HG03442 (cell line): ENCODE results near the gene ZBTB7B.
A peak's percentile ranks its signal among the peaks of the same experiment; 100 is the strongest.

Source experiments
- ATAC-seq: cut with Tn5 transposase; IDR thresholded peaks from one replicate; pipeline ENCODE4 v1.9.1; 2021; ENCODE audit warnings: mild to moderate bottlenecking, moderate library complexity; ENCODE audit not compliant: unreplicated experiment

Gene ZBTB7B

DNA sequence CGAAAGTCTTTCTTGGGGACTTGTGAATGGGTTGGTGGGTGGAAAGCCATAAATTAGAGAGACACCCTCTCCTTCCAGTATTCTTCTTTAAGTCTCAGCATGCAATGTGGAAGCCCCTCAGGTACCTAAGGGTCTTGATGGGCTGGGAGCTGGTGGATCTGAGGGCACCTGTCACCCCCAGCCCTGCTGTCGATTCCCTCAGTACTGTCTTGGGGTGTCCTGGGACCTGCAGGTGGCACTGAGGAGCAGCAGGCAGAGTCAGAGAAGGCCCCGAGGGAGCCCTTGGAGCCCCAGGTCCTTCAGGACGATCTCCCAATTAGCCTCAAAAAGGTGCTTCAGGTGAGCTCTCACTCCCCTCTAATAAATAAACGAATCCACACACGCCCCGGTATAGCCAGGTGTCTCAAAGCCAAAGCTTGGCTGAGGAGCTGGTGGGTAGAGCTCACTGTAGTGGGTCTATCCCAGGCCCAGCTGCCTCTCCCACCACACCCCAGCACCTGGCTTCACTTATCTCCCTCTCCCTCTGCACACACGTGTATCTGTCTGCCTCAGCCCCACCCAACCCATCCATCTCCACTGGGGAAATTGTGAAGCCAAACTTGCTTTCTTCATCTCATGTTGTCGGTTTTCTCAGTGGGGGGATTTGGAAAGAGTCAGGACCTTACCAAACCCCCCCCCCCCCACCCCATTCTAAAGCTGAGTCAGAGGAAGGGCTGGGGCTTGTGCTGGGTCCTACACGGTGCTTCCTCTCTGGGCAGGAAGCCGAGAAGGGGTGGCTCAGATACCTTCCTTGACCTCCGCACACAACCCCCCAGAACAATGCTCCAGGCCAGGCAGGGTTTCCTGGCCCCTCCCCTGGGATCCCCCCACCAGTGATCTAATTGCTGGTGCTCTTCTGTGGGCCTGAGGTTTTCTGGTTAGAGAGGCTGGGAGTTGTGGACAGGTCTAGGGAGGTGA, 50.1 kb downstream of the ZBTB7B start:
- ATAC-seq: no peak

- ATAC-seq: no peak
Observed at GRCh38 chr1:155053531-155054105, 51.0 kb downstream of the ZBTB7B start.

DNA sequence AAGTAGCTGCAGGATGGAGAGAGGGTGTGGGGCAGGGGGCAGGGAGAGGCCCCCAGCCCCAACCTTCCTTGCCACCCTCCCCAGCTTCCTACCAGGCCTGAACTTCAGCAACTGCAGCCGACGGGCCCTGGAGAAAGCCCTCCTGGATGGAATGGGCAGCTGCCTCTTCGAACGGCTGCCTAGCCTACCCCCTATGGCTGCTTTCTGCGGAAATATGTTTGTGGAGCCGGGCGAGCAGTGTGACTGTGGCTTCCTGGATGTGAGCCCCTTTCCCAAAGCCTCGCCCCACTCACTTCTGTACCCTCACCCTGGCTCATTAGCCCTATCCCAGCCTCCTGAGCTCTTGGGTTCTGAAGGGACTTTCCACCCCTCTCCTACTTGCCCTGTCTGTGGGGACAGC, 54.5 kb downstream of the ZBTB7B start:
- no peak for ATAC-seq

- ATAC-seq: no peak
Observed at GRCh38 chr1:155057788-155058211, 55.2 kb downstream of the ZBTB7B start.

DNA sequence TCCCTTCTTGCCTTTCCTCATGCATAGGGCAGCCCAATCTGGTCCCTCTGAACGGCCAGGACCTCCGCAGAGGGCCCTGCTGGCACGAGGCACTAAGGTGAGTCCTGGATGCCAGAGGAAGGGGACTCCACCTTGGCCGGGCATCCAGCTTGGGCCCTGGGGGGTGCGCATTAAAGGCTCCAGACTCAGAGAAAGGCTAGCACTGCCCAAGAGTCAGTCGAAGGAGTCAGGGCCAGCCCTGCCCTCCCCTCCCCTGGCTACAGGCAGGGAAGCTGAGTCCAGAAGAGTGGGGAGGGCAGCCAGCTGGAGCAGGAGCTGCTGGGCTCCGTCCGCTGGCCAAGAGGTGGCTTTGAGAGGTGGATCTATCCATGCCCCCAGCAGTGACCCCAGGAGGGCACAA, 58.1 kb downstream of the ZBTB7B start:
- no peak for ATAC-seq

- ATAC-seq: no peak
Observed at GRCh38 chr1:155061381-155062150, 59.0 kb downstream of the ZBTB7B start.

DNA sequence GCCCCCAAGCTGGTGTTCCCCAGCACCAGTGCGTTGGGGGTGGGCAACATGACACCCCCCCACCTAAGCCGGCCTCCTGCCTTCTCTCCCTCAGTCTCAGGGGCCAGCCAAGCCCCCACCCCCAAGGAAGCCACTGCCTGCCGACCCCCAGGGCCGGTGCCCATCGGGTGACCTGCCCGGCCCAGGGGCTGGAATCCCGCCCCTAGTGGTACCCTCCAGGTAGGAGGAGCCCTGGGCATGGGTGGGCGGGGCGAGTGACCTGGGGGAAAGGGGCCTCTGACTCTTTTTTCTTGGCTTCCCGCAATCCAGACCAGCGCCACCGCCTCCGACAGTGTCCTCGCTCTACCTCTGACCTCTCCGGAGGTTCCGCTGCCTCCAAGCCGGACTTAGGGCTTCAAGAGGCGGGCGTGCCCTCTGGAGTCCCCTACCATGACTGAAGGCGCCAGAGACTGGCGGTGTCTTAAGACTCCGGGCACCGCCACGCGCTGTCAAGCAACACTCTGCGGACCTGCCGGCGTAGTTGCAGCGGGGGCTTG, 59.6 kb downstream of the ZBTB7B start:
- no peak for ATAC-seq

DNA sequence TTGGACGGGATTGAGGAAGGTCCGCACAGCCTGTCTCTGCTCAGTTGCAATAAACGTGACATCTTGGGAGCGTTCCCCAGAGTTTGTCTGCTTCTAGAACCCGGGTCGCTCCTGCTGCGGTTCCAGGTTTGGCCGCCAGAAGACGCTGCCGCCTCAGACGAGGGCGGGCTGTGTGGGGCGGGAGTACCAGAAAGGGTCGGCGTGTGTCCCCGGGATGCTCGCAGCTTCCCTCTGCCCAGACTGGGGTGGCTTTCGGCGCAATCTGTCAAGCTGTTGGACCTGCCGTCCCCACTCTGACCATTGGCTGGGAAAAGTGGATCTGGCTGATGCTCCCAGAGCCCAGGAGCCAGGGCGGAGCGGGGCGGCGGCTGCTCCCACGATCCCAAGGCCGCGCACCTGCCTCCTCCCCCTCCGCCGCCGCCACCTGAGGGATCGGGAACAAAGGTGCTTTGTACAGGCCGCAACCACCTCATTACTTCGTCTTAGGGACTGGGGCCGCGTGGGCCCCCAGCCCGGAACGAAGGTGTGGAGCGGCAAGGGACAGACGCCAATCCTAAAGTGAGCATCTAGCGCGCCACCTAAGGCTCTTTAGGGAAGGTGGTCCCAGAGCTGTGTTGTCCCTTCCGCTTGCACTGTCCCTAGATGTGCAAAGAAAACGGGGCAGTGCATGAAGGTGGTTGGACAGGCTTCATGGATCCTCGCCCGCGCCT, 60.3 kb downstream of the ZBTB7B start:
- ATAC-seq: no peak

DNA sequence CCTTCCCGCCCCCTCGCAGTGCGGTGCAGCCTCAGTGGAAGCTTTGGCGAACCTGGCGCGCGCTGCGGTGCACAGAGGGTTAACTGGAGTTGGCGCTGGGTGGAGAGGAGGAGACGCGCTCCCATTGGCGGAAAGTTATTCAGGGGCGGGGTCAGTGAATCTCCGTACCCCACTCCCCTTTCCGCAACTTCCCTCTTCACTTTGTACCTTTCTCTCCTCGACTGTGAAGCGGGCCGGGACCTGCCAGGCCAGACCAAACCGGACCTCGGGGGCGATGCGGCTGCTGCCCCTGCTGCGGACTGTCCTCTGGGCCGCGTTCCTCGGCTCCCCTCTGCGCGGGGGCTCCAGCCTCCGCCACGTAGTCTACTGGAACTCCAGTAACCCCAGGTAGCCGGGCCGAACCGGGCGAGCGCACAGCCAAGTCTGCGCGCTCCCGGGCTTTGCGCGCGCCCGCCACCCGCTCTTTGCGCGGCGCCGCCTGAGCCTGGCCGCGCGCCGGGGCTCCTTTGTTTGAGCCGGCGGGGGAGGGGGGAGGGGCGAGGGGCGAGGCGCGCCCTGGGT, 61.0 kb downstream of the ZBTB7B start, which contains the start of gene EFNA4:
Gene EFNA4 (plus strand): TSS at position 191 of the 561 bp plus-strand sequence. CDS start 84 bp downstream, at position 275.
- ATAC-seq: peak; percentile 60

DNA sequence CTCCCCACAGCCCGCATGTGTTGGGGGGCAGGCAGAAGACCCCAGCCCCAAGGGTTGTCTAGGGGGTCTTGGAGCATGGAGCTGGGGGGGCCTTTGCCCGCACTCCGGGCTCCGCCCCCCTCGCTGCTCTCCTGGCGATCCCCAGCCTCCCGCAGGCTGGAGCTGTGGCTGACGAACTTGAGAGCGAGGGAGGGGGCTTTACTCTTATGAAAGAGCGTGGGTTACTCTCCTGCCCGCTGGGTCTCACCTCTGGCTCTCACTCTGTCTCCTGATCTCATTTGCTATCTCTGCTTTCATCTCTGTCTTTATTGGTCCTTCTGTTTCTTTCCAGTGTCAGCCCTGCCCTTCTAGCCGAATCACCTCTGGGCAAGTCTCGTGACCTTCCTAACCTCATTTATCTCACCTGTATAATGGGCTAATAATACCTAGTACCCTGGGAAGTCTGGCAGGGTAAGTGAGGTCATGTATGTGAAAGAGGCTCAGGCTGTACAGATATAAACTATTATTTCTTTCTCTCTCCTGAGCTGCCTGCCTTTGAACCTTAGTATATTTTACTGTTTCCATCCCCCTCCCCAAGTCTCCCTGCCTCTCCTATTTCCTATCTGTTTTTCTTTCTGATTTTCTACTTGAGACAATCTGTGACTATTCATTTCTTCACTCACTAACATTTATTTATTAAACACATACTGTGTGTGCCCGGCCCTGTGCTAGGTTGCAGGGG, 61.7 kb downstream of the ZBTB7B start:
- ATAC-seq: peak; percentile 8

- no peak for ATAC-seq
Observed at GRCh38 chr1:155064832-155065429, 62.3 kb downstream of the ZBTB7B start.

- no peak for ATAC-seq
Observed at GRCh38 chr1:155066777-155067176, 64.2 kb downstream of the ZBTB7B start.
